ENCODE data around the gene ANXA6. TPM values are rescaled to one million over a fixed set of nuclear protein-coding genes. Genes with fewer than 3 reads are reported as not detected.
"Not testable (repeated sequence)": the region's sequence is repeated elsewhere in the genome, so short reads cannot be mapped to it uniquely, and the experiment has no call there.

Gene ANXA6
- total RNA-seq, 1 donor = 194 TPM

- DNase-seq (ENCODE audit: low read depth) = no peak
- TF ChIP-seq CTCF (IDR thresholded peaks at IDR 0.05; ENCODE audit: insufficient read depth, low read length) = no peak
- H3K4me3 ChIP-seq (ENCODE audit: low read depth, low read length) = no peak overlapping the region
These were observed 24.4 kb upstream of the ANXA6 start for GRCh38 chr5:151181818-151182523.

DNA sequence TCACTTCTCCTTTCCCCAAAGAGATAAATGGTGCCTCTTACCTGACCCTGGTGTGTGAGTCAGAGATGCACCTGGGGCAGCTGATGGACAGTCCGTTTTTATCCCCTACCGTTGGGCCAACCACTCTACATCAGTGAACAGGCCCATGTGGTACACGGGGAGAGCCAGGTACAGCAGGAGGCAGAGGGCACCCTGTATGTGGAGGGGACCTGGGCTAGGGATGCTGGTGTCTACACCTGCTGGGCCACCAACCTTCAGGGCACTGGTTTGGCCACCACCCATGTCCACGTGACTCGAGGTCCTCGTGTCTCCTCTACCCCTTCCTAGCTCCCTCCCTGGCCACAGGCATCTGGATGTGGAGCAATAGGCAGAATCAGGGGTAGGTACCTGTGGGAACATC, 22.7 kb upstream of the ANXA6 start:
- H3K4me3 ChIP-seq (ENCODE audit: low read depth, low read length) = no peak overlapping the region
- no peak for TF ChIP-seq CTCF (IDR thresholded peaks at IDR 0.05; ENCODE audit: insufficient read depth, low read length)
- DNase-seq (ENCODE audit: low read depth) = no peak

- TF ChIP-seq CTCF (IDR thresholded peaks at IDR 0.05; ENCODE audit: insufficient read depth, low read length) = no peak
- H3K4me3 ChIP-seq (ENCODE audit: low read depth, low read length) = no peak overlapping the region
- DNase-seq (ENCODE audit: low read depth) = no peak
These were observed 21.9 kb upstream of the ANXA6 start for GRCh38 chr5:151179489-151179840.

- TF ChIP-seq CTCF (IDR thresholded peaks at IDR 0.05; ENCODE audit: insufficient read depth, low read length) = no peak
- H3K4me3 ChIP-seq (ENCODE audit: low read depth, low read length) = no peak overlapping the region
- DNase-seq (ENCODE audit: low read depth) = no peak
These were observed 21.4 kb upstream of the ANXA6 start for GRCh38 chr5:151178777-151179488.

- no peak for DNase-seq (ENCODE audit: low read depth)
- H3K4me3 ChIP-seq (ENCODE audit: low read depth, low read length) = no peak overlapping the region
- no peak for TF ChIP-seq CTCF (IDR thresholded peaks at IDR 0.05; ENCODE audit: insufficient read depth, low read length)
These were observed 20.8 kb upstream of the ANXA6 start for GRCh38 chr5:151178372-151178771.

GRCh38 chr5:151176268-151176667, 18.7 kb upstream of the ANXA6 start:
- DNase-seq (ENCODE audit: low read depth) = not testable (repeated sequence)

DNA sequence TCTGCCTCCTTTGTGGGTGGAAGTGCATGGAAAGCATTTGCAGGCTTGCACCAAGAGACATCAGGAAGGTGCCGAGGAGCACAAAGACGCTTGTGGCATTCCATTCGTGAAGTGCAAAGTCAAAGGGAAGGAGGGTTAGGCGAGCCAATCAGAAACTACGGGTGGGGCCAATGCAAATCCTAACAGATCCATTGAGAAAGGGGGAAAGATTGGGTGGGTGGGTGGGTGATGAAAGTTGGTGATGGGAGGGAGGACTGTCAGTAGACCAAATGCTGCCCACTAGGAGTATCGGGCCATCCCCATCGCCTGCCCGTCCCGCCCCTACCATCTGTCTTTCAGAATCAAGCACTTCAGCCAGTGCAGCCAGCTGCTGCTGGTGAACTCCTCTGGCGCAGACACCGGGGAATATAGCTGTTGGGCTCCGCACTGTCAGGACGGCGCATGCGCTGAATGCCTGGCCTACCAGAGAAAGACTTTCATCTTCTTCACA, 17.1 kb upstream of the ANXA6 start:
- H3K4me3 ChIP-seq (ENCODE audit: low read depth, low read length) = no peak overlapping the region
- DNase-seq (ENCODE audit: low read depth) = no peak

More at GRCh38 chr5:151176268-151176667, 18.7 kb upstream of the ANXA6 start:
- not testable (repeated sequence) for H3K4me3 ChIP-seq (ENCODE audit: low read depth, low read length)

More for the DNA sequence above, 17.1 kb upstream of the ANXA6 start:
- TF ChIP-seq CTCF (IDR thresholded peaks at IDR 0.05; ENCODE audit: insufficient read depth, low read length) = no peak
